ENCODE results near the gene PET100. TPM values are rescaled to one million over a fixed set of nuclear protein-coding genes. Genes with fewer than 3 reads are reported as not detected.

PET100 gene
- total and polyA plus RNA-seq, 10 of the 15 experiments (the other 5 are each of a cell fraction or from before 2014, with no cell fraction given), result 47.0 to 462 (median 126) TPM

DNA sequence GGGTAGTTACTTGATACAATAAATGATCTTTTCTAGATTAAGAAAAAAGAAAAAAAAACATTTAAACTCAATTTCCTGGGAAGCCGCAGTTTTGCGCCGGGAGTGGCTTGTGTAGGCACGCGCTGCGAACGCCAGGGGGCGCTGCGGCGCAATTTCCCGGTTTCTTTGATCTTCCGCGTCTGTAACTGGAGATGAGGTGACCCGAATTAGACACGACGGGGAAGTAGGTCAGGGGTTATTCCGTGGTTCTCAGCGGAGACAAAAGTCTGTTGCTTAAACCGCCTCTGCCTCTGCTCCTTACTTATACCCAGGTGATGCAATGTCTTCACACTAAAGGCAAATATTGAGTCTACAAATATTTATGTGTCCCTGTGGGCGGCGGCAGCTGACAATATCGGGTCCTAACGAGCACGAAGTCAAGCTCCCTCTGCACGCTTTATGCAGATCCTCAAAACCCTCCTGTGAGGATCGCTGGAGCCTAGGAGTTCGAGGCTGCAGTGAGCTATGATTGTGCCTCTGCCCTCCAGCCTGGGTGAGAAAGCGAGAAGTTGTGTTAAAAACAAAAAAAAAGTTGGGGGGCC is 22.6 kb downstream of the PET100 start (continued):
- TF ChIP-seq CEBPB (IDR thresholded peaks at IDR 0.05; ENCODE audit: borderline replicate concordance in 1 of 2, low read depth in 2 of 2, low read length in 2 of 2), result peak in 1 of 2 experiments; percentile 56; a peak in 1 of 4 replicates
- peak; percentile 58; the same call in 1 of the 2 replicates for TF ChIP-seq ZNF207 (IDR thresholded peaks at IDR 0.05; ENCODE audit: borderline replicate concordance)
- TF ChIP-seq TCF12 (IDR thresholded peaks at IDR 0.05; ENCODE audit: low read depth, low read length), result no peak
- no peak for TF ChIP-seq FOS (IDR thresholded peaks at IDR 0.05; ENCODE audit: borderline replicate concordance, extremely low read depth, insufficient read length)
- TF ChIP-seq, protein P1, sequence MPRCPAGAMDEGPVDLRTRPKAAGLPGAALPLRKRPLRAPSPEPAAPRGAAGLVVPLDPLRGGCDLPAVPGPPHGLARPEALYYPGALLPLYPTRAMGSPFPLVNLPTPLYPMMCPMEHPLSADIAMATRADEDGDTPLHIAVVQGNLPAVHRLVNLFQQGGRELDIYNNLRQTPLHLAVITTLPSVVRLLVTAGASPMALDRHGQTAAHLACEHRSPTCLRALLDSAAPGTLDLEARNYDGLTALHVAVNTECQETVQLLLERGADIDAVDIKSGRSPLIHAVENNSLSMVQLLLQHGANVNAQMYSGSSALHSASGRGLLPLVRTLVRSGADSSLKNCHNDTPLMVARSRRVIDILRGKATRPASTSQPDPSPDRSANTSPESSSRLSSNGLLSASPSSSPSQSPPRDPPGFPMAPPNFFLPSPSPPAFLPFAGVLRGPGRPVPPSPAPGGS (IDR thresholded peaks at IDR 0.05; ENCODE audit: borderline replicate concordance, insufficient read depth, low read depth, low read length, poor library complexity, severe bottlenecking), result no peak
- TF ChIP-seq, protein P2, sequence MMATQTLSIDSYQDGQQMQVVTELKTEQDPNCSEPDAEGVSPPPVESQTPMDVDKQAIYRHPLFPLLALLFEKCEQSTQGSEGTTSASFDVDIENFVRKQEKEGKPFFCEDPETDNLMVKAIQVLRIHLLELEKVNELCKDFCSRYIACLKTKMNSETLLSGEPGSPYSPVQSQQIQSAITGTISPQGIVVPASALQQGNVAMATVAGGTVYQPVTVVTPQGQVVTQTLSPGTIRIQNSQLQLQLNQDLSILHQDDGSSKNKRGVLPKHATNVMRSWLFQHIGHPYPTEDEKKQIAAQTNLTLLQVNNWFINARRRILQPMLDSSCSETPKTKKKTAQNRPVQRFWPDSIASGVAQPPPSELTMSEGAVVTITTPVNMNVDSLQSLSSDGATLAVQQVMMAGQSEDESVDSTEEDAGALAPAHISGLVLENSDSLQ (IDR thresholded peaks at IDR 0.05), result no peak; the same call in 1 of the 2 replicates
- TF ChIP-seq EZH2 (IDR thresholded peaks at IDR 0.05; ENCODE audit: borderline replicate concordance, control insufficient read depth, low read depth, low read length), result no peak
- no peak for TF ChIP-seq SMAD5 (IDR thresholded peaks at IDR 0.05; ENCODE audit: low read depth)
- TF ChIP-seq DPF2 (IDR thresholded peaks at IDR 0.05), result no peak

DNA sequence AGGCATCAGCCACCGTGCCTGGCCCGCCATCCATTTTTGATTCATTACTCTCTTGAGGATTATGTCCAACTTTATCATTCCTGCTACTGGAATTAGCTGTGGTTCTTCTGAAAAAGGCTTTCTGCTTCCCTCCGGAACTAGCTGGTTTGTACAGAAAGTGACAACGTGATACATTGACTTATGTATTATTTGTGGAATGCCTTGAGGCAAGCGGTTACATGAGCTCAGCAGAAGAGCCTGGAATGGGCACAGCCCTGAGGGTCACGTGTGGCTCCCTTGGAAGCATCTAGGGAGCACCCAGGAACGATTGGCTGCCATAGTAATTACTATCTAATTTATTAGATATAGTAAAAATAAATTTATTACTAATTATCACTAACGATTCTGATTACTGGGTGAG is 24.8 kb downstream of the PET100 start:
- Histone ChIP-seq H3K36me3 (ENCODE audit: control insufficient read depth in 2 of 2, insufficient read depth in 2 of 2, low read length in 1 of 2) (no peaks in the 10 kb centered on the region), H3K27me3 (replicated peaks in 1 of 2; ENCODE audit: control insufficient read depth in 2 of 2, insufficient read depth in 2 of 2, low read length in 1 of 2) (no peaks in the 10 kb centered on the region; a peak in 1 of 4 replicates), H4K20me1 (ENCODE audit: control insufficient read depth, insufficient read depth) (no peaks in the 10 kb centered on the region), H3K9me3 (replicated peaks; ENCODE audit: control insufficient read depth, insufficient read depth, low read length) (no peaks in the 10 kb centered on the region), H3K4me3 (no peak overlapping the region), H3K9ac (ENCODE audit: control insufficient read depth, insufficient read depth, low read length) (no peak overlapping the region), H3K79me2 (ENCODE audit: control insufficient read depth, insufficient read depth, low read length) (no peaks in the 10 kb centered on the region), H2AFZ (ENCODE audit: control insufficient read depth, low read depth, low read length) (no peak overlapping the region), H3K27ac (ENCODE audit: control insufficient read depth, insufficient read depth) (no peak overlapping the region), H3K4me2 (ENCODE audit: control insufficient read depth, insufficient read depth) (no peak overlapping the region), H3K4me1 (ENCODE audit: control insufficient read depth, insufficient read depth, low read length) (peaks cover 20% of the 10 kb centered on the region)
- in situ Hi-C loops (cut with MboI) (no loop called here), intact Hi-C loops (cut with micrococcal nuclease; ENCODE audit: unreplicated experiment) (no loop called here)
- ATAC-seq (no peak), FAIRE-seq (no peak), DNase-seq (ENCODE audit: low read depth, low spot score) (no peak)
- 75% methylated on average over 8 of the region's 8 CpGs for WGBS (ENCODE audit: insufficient coverage, insufficient replicate concordance, low lambda C conversion rate, missing lambda C conversion rate)
- ChIA-PET SMC1A (ENCODE audit: uncharacterized antibody, unreplicated experiment) (interaction anchor here (1.6 to 3.5 kb wide), 2 partner anchors 117 to 145 kb away, joined by 5 to 20 read pairs; no protein-coding TSS in a partner anchor), CTCF (interaction anchor here (1.3 to 1.8 kb wide), 3 partner anchors 26 to 145 kb away, joined by 4 to 9 read pairs (median 5); partner anchors contain the start of gene TRAPPC5), POLR2A (no interaction called here), RAD21 (ENCODE audit: unreplicated experiment) (interaction anchor here (1.6 kb wide), 1 partner anchor 146 kb away, joined by 8 read pairs; no protein-coding TSS in a partner anchor)
- BruUV-seq (replicated peaks), result no TSS peak
- TF ChIP-seq, protein P3, sequence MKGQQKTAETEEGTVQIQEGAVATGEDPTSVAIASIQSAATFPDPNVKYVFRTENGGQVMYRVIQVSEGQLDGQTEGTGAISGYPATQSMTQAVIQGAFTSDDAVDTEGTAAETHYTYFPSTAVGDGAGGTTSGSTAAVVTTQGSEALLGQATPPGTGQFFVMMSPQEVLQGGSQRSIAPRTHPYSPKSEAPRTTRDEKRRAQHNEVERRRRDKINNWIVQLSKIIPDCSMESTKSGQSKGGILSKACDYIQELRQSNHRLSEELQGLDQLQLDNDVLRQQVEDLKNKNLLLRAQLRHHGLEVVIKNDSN (IDR thresholded peaks at IDR 0.05; ENCODE audit: borderline replicate concordance, extremely low read length, insufficient read depth, low read depth, low read length), result no peak
- no peak for TF ChIP-seq PAX5 (IDR thresholded peaks at IDR 0.05; ENCODE audit: borderline replicate concordance, low read depth, low read length)
- TF ChIP-seq HDAC6 (IDR thresholded peaks at IDR 0.05; ENCODE audit: unreplicated experiment), result no peak
- no peak for TF ChIP-seq NFYB (IDR thresholded peaks at IDR 0.05; ENCODE audit: insufficient read depth, low read depth, low read length)
- no peak for TF ChIP-seq STAT3 (IDR thresholded peaks at IDR 0.05; ENCODE audit: low read depth, low read length)
- TF ChIP-seq JUND (IDR thresholded peaks at IDR 0.05; ENCODE audit: low read depth, low read length), result no peak

All from GM12878 (cell line).